Thymus (tissue), 11 donors: ENCODE measurements around the gene NEURL3. TPM values are rescaled to one million over a fixed set of nuclear protein-coding genes. Genes with fewer than 3 reads are reported as not detected.

ENCODE experiments used
- DNase-seq, 9 donors: peaks; one replicate each; pipeline ENCODE4 v3.0.0-alpha.2; 2013; ENCODE audit warnings: low spot score in 9 of 9, low read depth in 6 of 9, missing footprints in 1 of 9
- H3K27ac ChIP-seq, 2 donors: one replicate each; pipeline ENCODE4 v1.5.1; 2013; ENCODE audit warnings: control low read depth in 1 of 2, low read depth in 1 of 2, low read length in 1 of 2, mild to moderate bottlenecking in 1 of 2, moderate library complexity in 1 of 2
- H3K27me3 ChIP-seq, 2 donors: one replicate each; pipeline ENCODE4 v1.5.1; 2013; ENCODE audit warnings: low read length in 1 of 2; ENCODE audit not compliant: control insufficient read depth in 2 of 2, insufficient read depth in 1 of 2
- H3K36me3 ChIP-seq, 2 donors: one replicate each; pipeline ENCODE4 v1.5.1; 2013; ENCODE audit warnings: low read length in 1 of 2, mild to moderate bottlenecking in 1 of 2, moderate library complexity in 1 of 2; ENCODE audit not compliant: control insufficient read depth in 2 of 2, insufficient read depth in 2 of 2
- H3K4me1 ChIP-seq, 2 donors: one replicate each; pipeline ENCODE4 v1.5.1; 2013; ENCODE audit warnings: low read length in 2 of 2; ENCODE audit not compliant: control insufficient read depth in 2 of 2, insufficient read depth in 2 of 2
- H3K4me3 ChIP-seq, 2 donors: one replicate each; pipeline ENCODE4 v1.5.1; 2013; ENCODE audit warnings: low read length in 2 of 2, control low read depth in 1 of 2, mild to moderate bottlenecking in 1 of 2
- H3K9me3 ChIP-seq, 2 donors: one replicate each; pipeline ENCODE4 v1.5.1; 2013; ENCODE audit warnings: low read length in 1 of 2, mild to moderate bottlenecking in 1 of 2; ENCODE audit not compliant: control insufficient read depth in 2 of 2, insufficient read depth in 1 of 2
- WGBS: extraction: QIAGEN DNeasy Blood & Tissue Kit; methylation state at CpG from one replicate; pipeline ENCODE4 v1.1.7; 2013; 5-methylcytosine and 5-hydroxymethylcytosine counted together
- polyA plus RNA-seq: library from polyadenylated mRNA; stranded (reverse); fragments of 200-250 nt; gene quantifications from one replicate; pipeline ENCODE4 v1.2.3, GENCODE V29; 2013
- total RNA-seq: library from RNA; stranded (reverse); fragments of 120-200 nt; gene quantifications from one replicate; pipeline ENCODE4 v1.2.4, GENCODE V29; 2013
- donor health status: healthy.

The NEURL3 gene
- total and polyA plus RNA-seq, 2 donors = 1.8 to 9.0 TPM

DNA sequence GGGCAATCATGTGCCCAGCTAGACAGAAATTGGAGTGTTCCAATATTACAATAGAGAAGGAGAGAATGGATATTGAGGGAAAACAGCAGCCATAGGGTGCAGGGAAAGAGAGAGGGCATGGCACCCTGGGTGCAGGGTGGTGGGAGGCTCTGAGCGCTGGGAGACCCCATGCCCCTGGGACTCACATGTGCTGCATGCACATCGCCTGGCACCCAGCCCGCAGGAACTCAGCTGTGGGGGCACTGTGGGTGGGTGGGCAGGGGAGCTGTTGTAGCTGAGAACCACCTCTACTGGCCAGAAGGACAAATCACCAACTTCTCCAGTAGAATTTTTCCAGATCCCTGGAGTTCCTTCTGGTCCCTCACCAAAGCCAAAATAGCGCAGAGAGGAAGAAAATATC, 7.2 kb upstream of the NEURL3 start:
- H3K4me3 ChIP-seq = no peak overlapping the region
- peaks cover 6 to 40% of the 10 kb centered on the region in 2 donors for H3K27me3 ChIP-seq
- peaks cover 0 to 8% of the 10 kb centered on the region in 2 donors for H3K9me3 ChIP-seq
- H3K27ac ChIP-seq = no peak overlapping the region
- no peaks in the 10 kb centered on the region for H3K36me3 ChIP-seq
- peaks cover 0 to 15% of the 10 kb centered on the region in 2 donors for H3K4me1 ChIP-seq
- no peak for DNase-seq
- WGBS = 96% methylated on average over 4 of the region's 4 CpGs

DNA sequence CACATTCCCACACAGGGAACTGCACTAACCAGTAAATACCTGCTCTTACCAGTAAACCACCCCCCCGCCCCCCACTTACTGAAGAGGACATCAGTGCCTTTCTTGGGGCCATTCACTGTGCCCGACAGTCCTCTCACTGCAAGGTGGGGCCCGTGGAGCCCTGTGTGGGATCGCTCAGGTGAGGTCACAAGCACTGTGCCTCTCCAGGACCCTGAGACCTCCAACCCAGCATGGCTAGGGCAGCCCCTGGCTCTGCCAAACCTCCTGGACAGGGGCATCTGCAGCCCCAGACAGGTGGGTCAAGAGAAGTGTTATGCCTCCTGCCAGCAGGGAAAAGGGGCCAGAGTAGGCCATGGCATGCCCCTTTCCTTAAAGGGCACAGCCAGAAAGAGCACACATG, 6.7 kb upstream of the NEURL3 start:
- Histone ChIP-seq H3K9me3 (peaks cover 0 to 8% of the 10 kb centered on the region in 2 donors), H3K27me3 (peaks cover 6 to 40% of the 10 kb centered on the region in 2 donors), H3K4me1 (peaks cover 0 to 15% of the 10 kb centered on the region in 2 donors), H3K36me3 (no peaks in the 10 kb centered on the region), H3K4me3 (no peak overlapping the region), H3K27ac (no peak overlapping the region)
- 95% methylated on average over 4 of the region's 4 CpGs for WGBS
- no peak for DNase-seq

GRCh38 chr2:96510931-96511595, 5.9 kb upstream of the NEURL3 start:
- Histone ChIP-seq H3K4me1 (peaks cover 0 to 15% of the 10 kb centered on the region in 2 donors), H3K36me3 (no peaks in the 10 kb centered on the region), H3K27ac (no peak overlapping the region), H3K27me3 (peaks cover 6 to 40% of the 10 kb centered on the region in 2 donors), H3K4me3 (no peak overlapping the region), H3K9me3 (peaks cover 0 to 4% of the 10 kb centered on the region in 2 donors)
- no peak for DNase-seq
- WGBS = 95% methylated on average over 6 of the region's 6 CpGs

- H3K4me3 ChIP-seq = no peak overlapping the region
- DNase-seq = no peak
Measured at GRCh38 chr2:96509847-96510230, 4.7 kb upstream of the NEURL3 start.

GRCh38 chr2:96509114-96509846, 4.1 kb upstream of the NEURL3 start:
- Histone ChIP-seq H3K9me3 (peaks cover 0 to 4% of the 10 kb centered on the region in 2 donors), H3K4me1 (peaks cover 0 to 19% of the 10 kb centered on the region in 2 donors), H3K36me3 (no peaks in the 10 kb centered on the region), H3K4me3 (no peak overlapping the region), H3K27ac (no peak overlapping the region), H3K27me3 (peaks cover 6 to 40% of the 10 kb centered on the region in 2 donors)
- WGBS = 41% methylated on average over 32 of the region's 32 CpGs
- peak in 2 of 9 donors; percentile 45 to 51 for DNase-seq

More at GRCh38 chr2:96509847-96510230, 4.7 kb upstream of the NEURL3 start:
- H3K36me3 ChIP-seq = no peaks in the 10 kb centered on the region
- 78% methylated on average over 11 of the region's 11 CpGs for WGBS
- H3K9me3 ChIP-seq = peaks cover 0 to 4% of the 10 kb centered on the region in 2 donors
- H3K27me3 ChIP-seq = peaks cover 6 to 40% of the 10 kb centered on the region in 2 donors
- H3K27ac ChIP-seq = no peak overlapping the region
- H3K4me1 ChIP-seq = peaks cover 0 to 19% of the 10 kb centered on the region in 2 donors

DNA sequence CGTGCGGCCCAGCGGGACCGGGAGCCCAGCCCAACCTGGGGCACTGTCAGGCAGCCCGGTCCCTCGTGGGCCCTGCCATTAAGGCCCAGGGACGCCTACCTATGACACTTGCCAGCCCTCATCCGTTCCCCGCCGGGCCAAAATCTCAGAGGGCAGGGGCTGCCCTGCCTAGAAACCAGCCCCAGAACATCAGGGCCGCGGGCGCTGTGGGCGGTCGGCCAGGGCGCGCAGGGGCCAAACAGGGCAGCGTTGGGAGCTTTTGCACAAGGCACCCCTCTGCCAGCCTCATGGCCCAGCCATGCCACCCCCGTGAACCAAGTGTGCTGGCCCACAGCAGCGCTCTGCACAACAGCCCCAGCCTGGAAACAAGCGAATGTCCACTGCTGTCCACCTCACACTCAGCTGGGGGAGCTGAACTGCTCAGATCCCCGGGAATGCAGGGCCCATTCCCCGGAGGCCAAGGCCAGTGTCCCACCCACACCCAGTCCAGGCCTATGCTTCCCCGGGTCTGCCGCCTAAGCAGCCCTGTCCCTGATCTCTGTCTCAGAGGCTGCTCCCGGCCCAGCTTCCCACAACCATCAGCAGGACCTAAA, 3.5 kb upstream of the NEURL3 start:
- no peak overlapping the region for H3K4me3 ChIP-seq
- H3K9me3 ChIP-seq = peaks cover 0 to 4% of the 10 kb centered on the region in 2 donors
- H3K27ac ChIP-seq = no peak overlapping the region
- no peak for DNase-seq
- H3K4me1 ChIP-seq = peaks cover 0 to 19% of the 10 kb centered on the region in 2 donors
- WGBS = 72% methylated on average over 26 of the region's 26 CpGs
- peaks cover 6 to 40% of the 10 kb centered on the region in 2 donors for H3K27me3 ChIP-seq
- no peaks in the 10 kb centered on the region for H3K36me3 ChIP-seq

DNA sequence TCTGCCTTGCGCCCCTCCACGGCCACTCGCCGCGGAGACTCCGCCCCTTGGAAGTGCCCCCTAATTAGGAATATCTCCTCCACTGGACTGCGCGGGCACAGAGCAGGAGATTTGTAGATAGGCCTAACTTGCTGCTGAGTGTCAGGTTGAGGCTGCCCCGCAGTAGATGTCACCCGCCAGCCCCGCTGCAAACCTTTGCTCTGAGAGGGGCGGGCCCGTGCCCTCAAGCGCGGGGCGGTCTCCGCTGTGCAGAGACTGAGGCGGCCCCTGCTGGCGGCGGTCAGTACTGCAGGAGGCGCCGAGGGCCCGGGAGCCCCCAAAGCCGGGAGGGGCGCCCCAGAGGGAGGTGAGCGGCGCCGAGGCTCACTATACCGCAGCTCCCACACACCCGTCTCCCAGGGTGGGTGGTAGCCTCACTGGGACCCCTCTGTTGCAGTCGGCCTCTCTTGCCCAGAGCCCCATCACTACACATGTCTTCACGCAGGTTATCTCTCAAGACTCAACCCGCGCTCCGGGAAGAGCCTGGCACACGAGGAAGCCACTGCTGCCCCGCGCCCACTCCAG, 2.9 kb upstream of the NEURL3 start:
- Histone ChIP-seq H3K27ac (no peak overlapping the region), H3K4me1 (peaks cover 0 to 23% of the 10 kb centered on the region in 2 donors), H3K27me3 (peaks cover 6 to 40% of the 10 kb centered on the region in 2 donors), H3K4me3 (peak overlapping the region in 1 of 2 donors; percentile 30), H3K9me3 (peaks cover 0 to 4% of the 10 kb centered on the region in 2 donors), H3K36me3 (no peaks in the 10 kb centered on the region)
- peak in 7 of 9 donors; percentile 54 to 87 (median 69) for DNase-seq
- 10% methylated on average over 38 of the region's 38 CpGs for WGBS

DNA sequence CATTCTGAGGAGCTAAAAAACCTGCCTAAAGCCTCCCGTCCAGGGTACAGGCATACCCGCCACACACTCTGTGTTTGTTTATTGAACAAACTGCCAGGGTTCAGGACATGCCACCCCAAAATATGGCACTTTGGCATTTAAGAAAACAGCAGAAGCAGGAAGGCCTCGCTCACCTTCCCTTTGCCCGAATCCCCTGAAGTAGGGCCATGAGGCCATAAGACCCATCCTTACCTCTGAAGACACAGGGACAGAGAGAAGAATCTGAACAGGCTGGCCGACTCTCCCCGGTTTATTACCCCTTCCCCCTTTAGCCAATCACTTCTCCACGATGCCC, 1.7 kb upstream of the NEURL3 start:
- Histone ChIP-seq H3K36me3 (no peaks in the 10 kb centered on the region), H3K4me1 (peaks cover 0 to 30% of the 10 kb centered on the region in 2 donors), H3K27ac (no peak overlapping the region), H3K27me3 (peaks cover 6 to 48% of the 10 kb centered on the region in 2 donors), H3K9me3 (peaks cover 0 to 4% of the 10 kb centered on the region in 2 donors), H3K4me3 (no peak overlapping the region)
- no peak for DNase-seq
- over 99% methylated on average over 7 of the region's 7 CpGs for WGBS
